ENCODE results near the gene PSORS1C2.

GRCh38 chr6:31149827-31150447 is 11.1 kb upstream of the PSORS1C2 start:
- no peak for TF ChIP-seq SP1 (IDR thresholded peaks at IDR 0.05)
- TF ChIP-seq HDGF (IDR thresholded peaks at IDR 0.05; ENCODE audit: borderline replicate concordance), result no peak
